Prostate gland (tissue), 2 donors: ENCODE results near the gene MYL10. TPM values are rescaled to one million over a fixed set of nuclear protein-coding genes. Genes with fewer than 3 reads are reported as not detected.

ENCODE experiments used
- DNase-seq: peaks from one replicate; pipeline ENCODE4 v3.0.0-alpha.2; 2019; ENCODE audit warnings: low spot score
- H3K27ac ChIP-seq, 2 donors: fragments of 200-600 bp; sonication (generic); 2 replicates each; pipeline ENCODE4 v1.5.1; 2017 to 2019
- H3K27me3 ChIP-seq: fragments of 200-600 bp; sonication (generic); replicated peaks from 2 replicates; pipeline ENCODE4 v1.5.1; 2019; ENCODE audit not compliant: insufficient read depth
- H3K36me3 ChIP-seq, 2 donors: fragments of 200-600 bp; sonication (generic); 1 replicate in 1 of 2; 2 replicates in 1 of 2; pipeline versions ENCODE4 v1.5.1 to v1.8.1; 2017 to 2019
- H3K4me1 ChIP-seq: fragments of 200-600 bp; sonication (generic); replicated peaks from 2 replicates; pipeline ENCODE4 v1.5.1; 2019
- H3K4me3 ChIP-seq, 2 donors: fragments of 200-600 bp; sonication (generic); 2 replicates each; pipeline ENCODE4 v1.5.1; 2017 to 2019
- H3K9me3 ChIP-seq: fragments of 200-600 bp; sonication (generic); 2 replicates; pipeline ENCODE4 v1.5.1; 2017
- CTCF ChIP-seq, 4 experiments: fragments of 200-600 bp in 2 of 4; fragments of 450-650 bp in 2 of 4; sonication (generic) in 2 of 4; IDR thresholded peaks; 1 replicate in 3 of 4; 2 replicates in 1 of 4; pipeline ENCODE4 v1.5.1; 2016 to 2019; ENCODE audit warnings: antibody characterized with exemption in 4 of 4, mild to moderate bottlenecking in 2 of 4, moderate library complexity in 2 of 4
- POLR2A ChIP-seq: fragments of 450-650 bp; IDR thresholded peaks from one replicate; pipeline ENCODE4 v1.6.1; 2016; ENCODE audit warnings: antibody characterized with exemption, mild to moderate bottlenecking
- POLR2AphosphoS5 ChIP-seq: sonication (generic); formaldehyde crosslinking; IDR thresholded peaks from one replicate; pipeline ENCODE4 v1.6.1; 2017; ENCODE audit warnings: antibody characterized with exemption
- WGBS: methylation state at CpG from one replicate; pipeline ENCODE4 v1.1.5; 2018; 5-methylcytosine and 5-hydroxymethylcytosine counted together
- intact Hi-C: fragments of 100-400 bp; cut with DNase I; formaldehyde crosslinking; loops from one replicate; pipeline ENCODE4 v1.14.2; 2022
- total RNA-seq, 2 donors: library from RNA; depleted of rRNA; stranded (reverse); fragments of >200 nt; gene quantifications; one replicate each; pipeline ENCODE4 v1.1.0, GENCODE V29; 2016

The MYL10 gene
- total RNA-seq, 2 donors from 2014 or later = not detected

GRCh38 chr7:101565601-101566209 lies 63.4 kb downstream of the MYL10 start:
- no peak for TF ChIP-seq POLR2A
- TF ChIP-seq POLR2AphosphoS5 = no peak
- TF ChIP-seq CTCF (IDR thresholded peaks at IDR 0.05) = no peak
- Histone ChIP-seq H3K36me3 (no peaks in the 10 kb centered on the region), H3K4me1 (no peaks in the 10 kb centered on the region), H3K27ac (no peak overlapping the region), H3K27me3 (no peaks in the 10 kb centered on the region), H3K9me3 (no peaks in the 10 kb centered on the region), H3K4me3 (no peak overlapping the region)
- no peak for DNase-seq
- 89% methylated on average over 8 of the region's 8 CpGs for WGBS
- intact Hi-C loops = no loop called here

DNA sequence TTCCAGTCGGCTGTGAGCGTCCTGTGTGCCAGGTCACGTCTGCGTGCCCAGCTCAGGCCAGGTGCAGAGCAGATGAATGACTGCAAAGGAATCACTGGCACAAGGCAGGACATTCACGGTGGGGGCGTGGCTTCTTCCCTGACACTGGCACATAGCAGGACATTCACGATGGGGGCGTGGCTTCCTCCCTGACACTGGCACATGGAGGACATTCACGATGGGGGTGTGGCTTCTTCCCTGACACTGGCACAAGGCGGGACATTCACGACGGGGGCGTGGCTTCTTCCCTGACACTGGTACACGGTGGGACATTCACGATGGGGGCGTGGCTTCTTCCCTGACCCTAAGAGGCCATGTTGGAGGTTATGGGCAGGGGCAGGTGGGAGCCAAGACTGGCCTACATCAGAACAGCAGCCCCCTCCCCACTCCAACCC lies 64.3 kb downstream of the MYL10 start:
- Histone ChIP-seq H3K4me3 (no peak overlapping the region), H3K27ac (no peak overlapping the region), H3K27me3 (no peaks in the 10 kb centered on the region), H3K9me3 (no peaks in the 10 kb centered on the region), H3K4me1 (no peaks in the 10 kb centered on the region), H3K36me3 (no peaks in the 10 kb centered on the region)
- 45% methylated on average over 15 of the region's 16 CpGs for WGBS
- intact Hi-C loops = no loop called here
- no peak for TF ChIP-seq POLR2AphosphoS5
- TF ChIP-seq POLR2A = no peak
- no peak for TF ChIP-seq CTCF (IDR thresholded peaks at IDR 0.05)
- DNase-seq = no peak

DNA sequence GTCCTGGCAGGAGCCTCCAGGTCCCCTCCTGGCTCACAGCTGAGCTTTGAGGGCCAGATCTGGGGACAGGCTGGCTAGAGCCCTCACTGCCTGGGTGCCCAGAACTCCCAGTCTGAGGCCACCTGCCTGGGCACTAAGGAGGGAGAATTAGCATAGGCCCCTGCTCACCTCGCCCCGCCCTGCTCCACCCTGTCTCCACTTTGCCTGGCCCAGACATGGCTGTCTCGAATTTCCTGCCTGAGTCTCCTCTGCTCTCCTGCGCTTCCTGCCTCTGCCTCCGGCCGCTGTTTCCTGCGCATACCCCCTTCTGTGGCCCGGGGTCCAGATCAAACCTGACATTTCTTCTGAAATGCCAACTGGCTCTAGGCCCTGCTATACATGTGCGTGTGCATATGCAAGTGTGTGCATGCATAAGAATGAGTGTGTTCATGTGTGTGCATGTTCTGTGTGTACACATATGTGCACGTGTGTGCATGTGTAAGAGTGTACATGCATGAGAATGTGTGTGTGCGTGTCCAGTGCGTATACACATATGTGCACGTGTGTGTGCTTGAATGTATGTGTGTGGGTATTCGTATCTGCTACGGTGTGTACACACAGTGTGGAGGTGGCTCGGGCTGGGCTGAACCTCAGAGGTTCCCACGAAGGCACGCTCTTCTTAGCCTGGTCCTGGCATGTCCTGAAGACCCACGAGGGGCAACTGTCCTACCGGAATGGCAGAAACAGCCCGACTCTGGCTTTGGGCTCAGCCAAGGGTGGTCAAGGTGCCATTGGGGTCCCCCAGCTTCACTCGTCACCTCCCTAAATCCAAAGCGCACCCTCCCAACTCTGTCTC lies 64.9 kb downstream of the MYL10 start:
- TF ChIP-seq POLR2A (no peak), CTCF (IDR thresholded peaks at IDR 0.05) (no peak), POLR2AphosphoS5 (no peak)
- Histone ChIP-seq H3K36me3 (no peaks in the 10 kb centered on the region), H3K27ac (no peak overlapping the region), H3K27me3 (no peaks in the 10 kb centered on the region), H3K9me3 (no peaks in the 10 kb centered on the region), H3K4me3 (no peak overlapping the region), H3K4me1 (no peaks in the 10 kb centered on the region)
- DNase-seq = no peak
- whole genome bisulfite sequencing = 78% methylated on average over 23 of the region's 23 CpGs
- intact Hi-C loops = no loop called here

Other genes starting within 250 kb of the MYL10 start
- 10 to 100 TPM; 96.3 to 99.2 TPM for gene CUX1, start 188.3 kb upstream of the MYL10 start, total RNA-seq